Spleen (tissue), 7 donors: ENCODE results near the gene MAPK1.

Source experiments
- POLR2A ChIP-seq, 3 donors: fragments of 450-650 bp; IDR thresholded peaks; one replicate each; pipeline ENCODE4 v1.5.1; 2017; ENCODE audit warnings: antibody characterized with exemption in 3 of 3, mild to moderate bottlenecking in 1 of 3
- POLR2AphosphoS5 ChIP-seq, 3 donors: sonication (generic); formaldehyde crosslinking; IDR thresholded peaks; one replicate each; pipeline ENCODE4 v1.5.1; 2017; ENCODE audit warnings: antibody characterized with exemption in 3 of 3
- TF ChIP-seq, protein P1 (sequence below), 11 experiments: fragments of 200-600 bp in 7 of 11; fragments of 450-650 bp in 4 of 11; sonication (generic) in 4 of 11; IDR thresholded peaks in 8 of 11; conservative IDR thresholded peaks in 3 of 11; 1 replicate in 7 of 11; 2 replicates in 4 of 11; pipeline versions ENCODE4 v1.4.0 to v1.8.0; 2016 to 2021; ENCODE audit warnings: antibody characterized with exemption in 11 of 11, inconsistent platforms in 4 of 11, mild to moderate bottlenecking in 1 of 11
- donor health status: DM: no; HTN: no; CAD: no; lungs with moderate emphysema.
- donor health status: DM: no; HTN: no; CAD: no.
- donor health status: DM: no; HTN: no; CAD: no.

DNA sequence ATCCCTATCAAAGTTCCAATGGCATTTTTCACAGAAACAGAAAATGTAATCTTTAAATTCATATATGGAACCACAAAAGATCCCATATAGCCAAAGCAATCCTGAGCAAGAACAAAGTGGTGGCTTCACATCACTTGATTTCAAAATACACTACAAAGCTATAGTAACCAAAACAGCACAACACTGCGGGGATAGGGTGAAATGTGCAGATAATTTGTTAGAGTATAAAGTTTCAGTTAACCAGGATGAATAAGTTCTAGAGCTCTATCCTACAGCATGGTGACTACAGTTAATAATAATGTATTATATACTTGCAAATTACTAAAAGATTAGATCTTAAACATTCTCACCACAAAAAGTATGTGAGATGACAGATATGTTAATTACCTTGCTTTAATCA lies 55.5 kb downstream of the MAPK1 start:
- TF ChIP-seq, protein P1, sequence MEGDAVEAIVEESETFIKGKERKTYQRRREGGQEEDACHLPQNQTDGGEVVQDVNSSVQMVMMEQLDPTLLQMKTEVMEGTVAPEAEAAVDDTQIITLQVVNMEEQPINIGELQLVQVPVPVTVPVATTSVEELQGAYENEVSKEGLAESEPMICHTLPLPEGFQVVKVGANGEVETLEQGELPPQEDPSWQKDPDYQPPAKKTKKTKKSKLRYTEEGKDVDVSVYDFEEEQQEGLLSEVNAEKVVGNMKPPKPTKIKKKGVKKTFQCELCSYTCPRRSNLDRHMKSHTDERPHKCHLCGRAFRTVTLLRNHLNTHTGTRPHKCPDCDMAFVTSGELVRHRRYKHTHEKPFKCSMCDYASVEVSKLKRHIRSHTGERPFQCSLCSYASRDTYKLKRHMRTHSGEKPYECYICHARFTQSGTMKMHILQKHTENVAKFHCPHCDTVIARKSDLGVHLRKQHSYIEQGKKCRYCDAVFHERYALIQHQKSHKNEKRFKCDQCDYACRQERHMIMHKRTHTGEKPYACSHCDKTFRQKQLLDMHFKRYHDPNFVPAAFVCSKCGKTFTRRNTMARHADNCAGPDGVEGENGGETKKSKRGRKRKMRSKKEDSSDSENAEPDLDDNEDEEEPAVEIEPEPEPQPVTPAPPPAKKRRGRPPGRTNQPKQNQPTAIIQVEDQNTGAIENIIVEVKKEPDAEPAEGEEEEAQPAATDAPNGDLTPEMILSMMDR (IDR thresholded peaks at IDR 0.05 in 8 of 11, conservative IDR thresholded peaks at IDR 0.05 in 3 of 11) = no peak
- TF ChIP-seq POLR2A (IDR thresholded peaks at IDR 0.05) (no peak), POLR2AphosphoS5 (IDR thresholded peaks at IDR 0.05) (no peak)
